GM19099 (cell line): ENCODE results near the gene KRT10.

Experiments used
- POLR2A ChIP-seq: IDR thresholded peaks from 3 replicates; pipeline ENCODE4 v1.6.1; 2011; ENCODE audit warnings: low read depth; ENCODE audit not compliant: insufficient read length; ENCODE audit errors: extremely low read depth

KRT10 gene

DNA sequence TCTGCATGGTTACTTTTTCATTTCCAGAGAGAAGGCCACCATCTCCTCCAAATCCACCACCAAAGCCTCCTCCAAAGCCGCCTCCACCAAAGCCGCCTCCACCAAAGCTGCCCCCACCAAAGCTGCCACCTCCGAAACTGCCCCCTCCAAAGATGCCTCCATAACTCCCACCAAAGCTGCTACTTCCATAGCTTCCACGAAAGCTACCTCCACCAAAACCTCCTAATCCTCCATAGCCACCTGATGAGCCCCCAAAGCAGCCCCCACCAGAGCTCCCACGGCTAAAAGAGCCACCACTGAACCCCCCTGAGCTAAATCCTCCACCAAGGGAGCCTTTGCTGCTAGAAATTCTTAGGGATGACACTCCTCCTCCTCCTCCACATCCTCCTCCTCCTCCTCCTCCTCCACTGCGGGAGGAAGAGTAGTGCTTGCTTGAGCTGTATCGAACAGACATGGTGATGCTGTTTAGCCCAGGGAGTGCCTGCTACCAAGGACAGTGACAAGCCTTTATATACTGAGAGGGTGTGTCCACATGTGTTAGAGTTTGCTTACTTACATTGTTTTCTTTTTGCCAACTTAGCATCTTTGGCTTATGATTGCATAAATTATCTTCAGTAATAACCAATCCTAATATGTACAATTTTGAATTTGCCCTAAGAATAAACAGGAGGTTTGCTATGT lies at the start of gene KRT10:
Gene KRT10 (minus strand): TSS at position 483 of the 681 bp plus-strand sequence. CDS start 29 bp downstream, at position 454.
- TF ChIP-seq POLR2A: no peak

DNA sequence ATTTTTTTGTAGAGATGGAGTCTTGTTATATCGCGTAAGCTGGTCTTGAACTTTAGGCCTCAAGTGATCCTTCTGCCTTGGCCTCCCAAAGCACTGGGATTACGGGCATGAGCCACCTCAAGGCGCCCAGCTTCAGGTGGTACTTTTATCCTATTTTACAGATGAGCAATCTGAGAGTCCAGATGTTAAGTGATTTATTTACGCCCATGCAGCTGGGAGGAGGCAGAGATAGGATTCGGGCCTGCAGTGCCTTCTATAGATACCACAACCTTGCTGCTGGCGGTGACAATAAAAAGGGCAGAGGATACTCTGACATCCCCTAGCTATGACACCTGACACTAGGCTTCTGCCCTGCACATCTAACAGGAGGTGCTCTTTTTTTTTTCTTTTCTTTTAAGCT lies 48.9 kb upstream of the KRT10 start:
- TF ChIP-seq POLR2A: no peak

DNA sequence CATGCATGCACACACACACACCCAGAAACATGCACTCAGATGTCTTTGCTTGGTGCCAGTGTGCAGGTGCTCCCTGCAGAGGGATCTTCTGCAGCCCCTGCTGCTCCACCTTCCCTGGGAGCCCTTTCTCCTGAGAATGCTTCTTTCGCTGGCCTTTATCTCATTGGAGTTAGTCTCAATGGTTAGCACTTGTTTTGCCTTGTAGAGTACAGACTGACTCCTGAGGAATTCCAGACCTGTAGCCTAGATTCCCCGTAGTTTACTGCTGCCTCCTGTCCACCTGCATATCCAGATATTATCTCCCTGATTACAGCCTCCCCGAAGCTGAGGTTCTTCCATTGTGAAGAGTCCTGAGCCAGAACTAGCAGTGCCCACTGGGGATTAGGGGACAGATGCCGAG lies 47.7 kb upstream of the KRT10 start:
- no peak for TF ChIP-seq POLR2A

DNA sequence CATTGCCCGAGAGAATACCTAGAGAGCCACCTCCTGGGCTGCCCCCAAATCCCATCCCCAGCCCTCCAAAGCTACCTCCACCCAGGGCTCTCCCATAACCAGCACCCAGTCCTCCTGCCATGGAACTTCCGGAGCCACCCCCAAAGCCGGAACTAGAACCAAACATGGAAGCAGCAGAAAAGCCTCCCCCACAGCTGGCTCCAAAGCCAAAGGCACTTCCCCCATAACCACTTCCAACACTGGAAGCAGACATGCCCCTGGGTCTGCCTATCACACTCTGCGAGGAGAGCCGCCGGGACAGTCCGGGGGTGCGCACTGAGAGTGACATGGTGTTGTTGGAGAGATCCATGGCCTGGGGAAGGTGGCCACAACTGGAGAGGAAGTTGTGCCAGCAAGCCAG lies 44.4 kb upstream of the KRT10 start, which contains the start of gene KRT12:
Gene KRT12 (minus strand): TSS at position 386 of the 400 bp plus-strand sequence. CDS start 37 bp downstream, at position 349.
- no peak for TF ChIP-seq POLR2A

DNA sequence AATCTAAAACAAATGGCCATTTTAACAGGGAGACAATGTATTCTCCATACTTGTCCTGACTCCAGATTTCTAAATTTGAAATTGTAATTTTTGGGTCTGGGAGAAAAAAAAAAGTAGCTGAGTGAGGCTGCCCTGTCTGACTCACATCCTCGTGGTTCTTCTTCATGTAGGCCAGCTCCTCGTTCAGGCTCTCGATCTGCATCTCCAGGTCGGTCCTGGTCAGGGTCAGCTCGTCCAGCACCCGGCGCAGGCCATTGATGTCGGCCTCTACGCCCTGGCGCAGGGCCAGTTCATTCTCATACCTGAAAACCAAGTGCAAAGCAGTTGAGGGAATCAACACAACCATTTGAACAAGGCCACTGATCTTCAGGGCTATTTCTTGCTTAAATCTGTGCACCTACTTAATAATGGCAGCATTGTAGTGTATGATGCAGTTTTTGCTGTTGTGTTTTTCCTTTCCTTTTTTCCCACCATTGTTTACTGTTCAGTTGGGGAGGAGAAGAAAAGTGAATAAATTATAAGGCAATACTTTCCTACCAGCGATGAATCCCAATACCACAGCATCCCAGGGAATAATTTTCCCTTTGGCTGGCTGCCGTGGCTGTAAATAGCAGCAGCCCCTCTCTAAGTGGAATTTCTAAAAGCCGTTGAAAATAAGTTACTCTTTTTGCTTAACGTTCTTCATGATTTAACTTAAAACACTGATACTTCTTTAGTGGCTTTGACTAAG lies 42.4 kb upstream of the KRT10 start:
- TF ChIP-seq POLR2A: no peak

DNA sequence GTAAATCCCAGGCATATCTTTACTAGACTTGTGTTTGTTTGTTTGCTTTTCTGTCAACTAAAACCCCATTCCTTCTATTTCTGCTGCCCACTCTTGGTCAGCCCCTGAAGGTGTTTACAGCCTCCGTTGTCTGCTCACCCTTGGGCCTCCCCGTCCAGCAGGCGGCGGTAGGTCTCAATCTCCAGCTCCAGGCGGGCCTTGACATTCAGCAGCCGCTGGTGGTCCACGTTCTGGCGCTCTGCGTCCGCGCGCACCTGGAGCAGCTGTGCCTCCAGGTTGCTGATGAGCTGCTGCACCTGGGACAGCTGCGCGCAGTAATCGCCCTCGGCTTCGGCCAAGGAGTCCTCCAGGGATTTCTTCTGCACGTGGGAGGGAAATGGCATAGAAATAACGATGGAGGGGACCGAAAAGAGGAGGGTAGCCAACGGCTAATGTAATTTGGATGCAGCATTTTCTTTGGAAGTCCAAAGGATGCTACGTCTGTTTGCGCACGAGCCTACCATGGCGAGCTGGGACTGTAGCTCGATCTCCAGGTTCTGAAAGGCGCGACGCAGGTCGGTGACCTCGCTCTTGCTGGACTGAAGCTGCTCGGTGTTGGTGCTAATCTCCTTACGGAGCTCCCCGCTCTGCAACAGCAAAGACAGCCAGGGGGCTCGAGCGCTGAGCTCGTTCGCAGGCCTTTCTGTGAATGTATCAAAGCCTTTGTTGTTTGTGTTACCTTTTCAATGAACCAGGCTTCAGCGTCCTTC lies 40.7 kb upstream of the KRT10 start:
- TF ChIP-seq POLR2A: no peak

DNA sequence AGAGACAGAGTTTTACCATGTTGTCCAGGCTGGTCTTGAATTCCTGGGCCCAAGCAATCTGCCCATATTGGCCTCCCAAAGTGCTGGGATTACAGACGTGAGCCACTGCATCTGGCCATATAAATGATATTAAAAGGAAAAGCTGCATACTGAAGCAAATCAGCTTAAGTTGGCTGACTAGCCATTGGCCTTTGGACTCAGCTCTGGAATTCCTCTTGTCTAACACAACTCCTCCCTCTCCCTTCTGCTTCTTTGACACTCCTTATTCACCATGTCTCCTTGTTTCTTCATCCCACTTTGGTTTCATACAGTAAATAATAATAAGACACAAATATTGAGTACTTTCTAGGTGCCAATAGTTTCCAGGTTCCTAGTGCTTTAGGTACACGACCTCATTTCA lies 37.1 kb upstream of the KRT10 start:
- no peak for TF ChIP-seq POLR2A

DNA sequence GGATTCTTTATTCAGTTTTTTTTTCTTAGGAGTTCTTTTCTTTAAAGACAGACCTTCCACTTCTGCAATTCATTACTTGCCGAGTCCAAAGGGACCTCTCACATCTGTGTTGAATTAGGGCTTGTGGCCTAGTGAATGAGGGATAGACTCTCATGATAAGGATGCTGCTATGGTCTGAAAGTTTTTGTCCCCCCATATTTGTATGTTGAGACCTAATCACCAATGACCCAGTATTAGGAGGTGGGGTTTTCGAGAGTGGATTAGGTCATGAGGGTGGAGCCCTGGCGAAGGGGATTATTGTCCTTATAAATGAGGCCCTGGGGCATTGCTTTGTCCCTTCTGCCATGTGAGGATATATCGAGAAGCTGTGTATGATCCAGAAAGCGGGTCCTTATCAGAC lies 35.1 kb upstream of the KRT10 start:
- no peak for TF ChIP-seq POLR2A

DNA sequence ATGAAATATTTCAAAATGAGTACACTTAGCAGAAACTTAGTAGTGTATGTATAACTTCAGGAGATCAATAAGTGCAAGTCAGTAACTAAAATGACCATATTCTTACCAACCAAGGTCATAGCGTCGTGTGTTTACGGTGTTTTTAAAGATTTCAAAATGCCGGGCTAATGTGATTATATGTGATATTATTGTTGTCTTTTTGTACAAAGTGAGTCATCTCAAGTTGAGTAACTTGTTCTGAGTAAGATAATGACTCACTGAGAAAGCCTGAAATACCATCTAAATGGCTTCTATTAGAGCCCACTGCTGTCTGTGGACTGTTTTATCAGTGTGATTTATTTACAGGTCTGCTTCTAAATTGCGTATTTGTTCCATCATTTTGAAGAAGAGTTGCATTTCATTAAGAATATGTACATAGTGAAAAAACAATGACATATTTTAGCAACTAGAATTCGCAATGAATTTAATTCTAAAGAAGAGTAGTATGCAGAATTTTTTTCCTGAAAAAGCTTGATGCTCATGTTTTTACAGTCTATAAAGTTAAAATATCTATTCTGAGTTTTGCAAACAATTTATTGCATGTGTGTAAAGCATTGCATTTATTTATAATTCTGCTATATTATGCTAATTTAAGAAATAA lies 31.9 kb upstream of the KRT10 start:
- TF ChIP-seq POLR2A: no peak

DNA sequence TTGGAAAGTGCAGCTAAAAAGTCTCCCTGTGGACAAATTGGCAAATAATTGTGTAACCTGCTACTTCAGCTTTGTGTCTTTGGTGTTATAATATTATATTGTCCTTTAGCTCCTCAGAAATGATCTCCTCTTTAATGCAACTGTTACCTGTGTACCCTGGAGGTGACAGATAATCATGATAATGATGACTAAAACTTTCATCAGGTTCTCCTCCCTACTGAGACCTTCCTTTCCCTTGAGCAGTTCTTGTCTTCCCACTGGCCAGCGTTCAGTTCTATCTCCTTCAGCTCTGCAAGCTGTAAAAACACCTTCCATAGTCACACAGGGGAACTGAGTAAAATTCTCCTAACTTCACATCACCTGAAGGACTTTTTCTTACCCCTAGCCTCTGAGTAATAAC lies 29.9 kb upstream of the KRT10 start:
- no peak for TF ChIP-seq POLR2A

DNA sequence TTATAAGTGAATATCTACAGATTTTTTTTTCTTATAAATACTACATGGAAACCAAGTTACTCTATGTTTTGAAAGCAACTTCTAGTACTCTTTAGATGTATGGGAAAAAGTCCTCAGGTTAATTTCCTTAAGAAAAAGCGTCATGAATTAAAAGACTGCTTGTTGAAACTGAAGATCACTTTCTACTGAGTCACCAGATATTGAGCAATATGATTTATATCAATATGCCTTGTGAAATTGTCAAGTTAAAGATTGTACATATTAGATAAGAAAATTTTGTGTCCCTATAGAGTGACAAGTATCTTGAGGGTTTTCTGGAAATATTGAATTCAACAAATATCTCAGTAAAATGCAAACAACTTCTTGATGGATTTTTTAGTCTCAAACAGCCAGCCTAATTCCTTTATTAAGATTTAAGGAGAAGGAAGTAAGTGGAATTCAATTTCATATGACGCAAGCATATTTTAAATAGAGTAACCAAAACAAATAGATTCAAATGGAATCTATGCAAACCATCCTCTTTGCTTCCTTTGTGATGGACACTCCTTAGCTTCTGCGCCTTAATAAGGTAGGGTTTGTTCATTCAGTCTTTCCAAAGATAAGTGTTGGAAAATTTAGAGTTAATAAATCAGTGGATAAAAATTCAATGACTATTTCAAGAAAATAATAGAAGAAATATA lies 28.0 kb upstream of the KRT10 start:
- no peak for TF ChIP-seq POLR2A

DNA sequence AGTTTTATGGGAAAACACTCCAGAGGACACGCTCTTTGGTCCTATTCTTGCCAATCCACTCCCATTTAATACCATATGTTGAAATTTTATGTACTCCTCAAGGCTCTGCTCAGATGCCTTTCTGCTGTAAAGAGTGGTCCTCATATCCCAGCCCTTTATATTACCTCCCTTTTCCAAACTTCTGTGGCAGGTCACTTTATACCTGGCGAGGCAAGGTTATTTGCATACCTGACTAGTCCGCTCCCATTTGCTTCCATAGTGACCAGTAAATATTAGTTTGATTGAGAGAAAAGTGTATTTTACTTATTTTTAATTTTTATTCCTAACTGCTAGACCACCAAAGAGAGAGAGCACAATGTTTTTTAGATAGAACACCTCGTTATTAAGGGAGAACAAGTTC lies 27.3 kb upstream of the KRT10 start:
- TF ChIP-seq POLR2A: no peak

DNA sequence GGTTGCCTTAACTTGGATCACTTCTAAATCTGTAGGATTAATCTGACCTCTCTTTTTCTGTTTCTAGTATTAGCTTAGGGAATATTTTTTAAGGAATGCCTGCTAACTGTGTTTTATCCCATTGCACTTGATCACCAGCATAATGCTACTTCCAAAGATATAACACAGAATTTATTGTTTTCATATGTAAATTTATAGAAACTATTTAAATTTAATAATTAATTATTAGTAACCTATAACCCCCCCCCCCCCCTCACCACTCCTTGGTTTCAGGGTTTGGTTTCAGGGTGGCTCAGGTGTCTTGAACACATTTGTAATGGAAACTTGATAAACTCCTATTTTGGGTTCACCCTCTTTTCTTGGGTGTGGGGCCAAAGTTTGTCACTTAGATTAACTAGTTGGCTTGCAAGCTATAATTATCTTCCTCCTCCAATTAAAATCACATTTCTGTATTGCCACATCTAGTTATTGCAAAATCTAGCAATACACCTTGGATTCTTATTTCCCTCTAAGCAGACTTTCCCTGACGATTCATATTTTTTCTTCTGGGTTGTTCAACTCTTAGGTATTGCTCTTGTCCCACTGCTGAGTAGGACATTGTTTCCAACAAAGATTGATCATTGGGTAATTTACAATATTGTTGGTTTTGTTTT lies 26.3 kb upstream of the KRT10 start:
- no peak for TF ChIP-seq POLR2A

DNA sequence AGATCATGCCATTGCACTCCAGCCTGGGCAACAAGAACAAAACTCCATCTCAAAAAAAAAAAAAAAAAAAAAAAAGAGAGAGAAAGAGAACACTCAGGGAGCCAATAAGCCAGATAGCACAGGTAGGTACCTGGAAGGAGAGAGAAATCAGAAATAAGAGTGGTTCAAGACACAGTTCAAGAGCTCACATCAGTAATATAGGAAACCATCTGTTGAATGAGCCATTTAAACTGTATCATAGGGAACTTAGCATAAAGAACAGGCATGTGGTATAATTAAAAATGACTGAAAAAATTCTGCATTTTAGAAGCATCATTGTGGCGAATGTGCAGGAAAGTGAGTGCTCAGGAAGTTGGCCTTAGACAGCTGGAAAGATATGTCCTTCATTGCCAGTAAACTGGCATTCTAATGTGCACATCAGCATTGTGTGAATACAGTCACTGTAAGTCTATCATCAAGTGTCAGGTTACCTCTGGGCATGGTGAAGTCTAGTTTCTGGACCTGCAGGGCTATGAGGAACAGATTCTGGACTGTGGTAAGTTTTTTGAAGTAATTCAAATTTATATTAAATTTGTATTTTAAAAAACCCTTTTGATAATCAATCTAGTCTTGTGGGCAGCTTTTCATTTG lies 24.2 kb upstream of the KRT10 start:
- TF ChIP-seq POLR2A: no peak
